WI38 (cell line): Measurements from ENCODE around the gene PI16.
"Not testable (repeated sequence)": the region's sequence is repeated elsewhere in the genome, so short reads cannot be mapped to it uniquely, and the experiment has no call there.

Experiments
- H3K4me3 ChIP-seq: 2 replicates; pipeline ENCODE4 v1.5.1; 2011; ENCODE audit warnings: low read depth, mild to moderate bottlenecking, control low read depth, low read length
- TF ChIP-seq, protein P1 (sequence below): IDR thresholded peaks from 2 replicates; pipeline ENCODE4 v1.5.1; 2012; ENCODE audit warnings: low read depth, mild to moderate bottlenecking, control low read depth, low read length

The PI16 gene

GRCh38 chr6:36937896-36938295 is 16.6 kb upstream of the PI16 start:
- TF ChIP-seq, protein P1, sequence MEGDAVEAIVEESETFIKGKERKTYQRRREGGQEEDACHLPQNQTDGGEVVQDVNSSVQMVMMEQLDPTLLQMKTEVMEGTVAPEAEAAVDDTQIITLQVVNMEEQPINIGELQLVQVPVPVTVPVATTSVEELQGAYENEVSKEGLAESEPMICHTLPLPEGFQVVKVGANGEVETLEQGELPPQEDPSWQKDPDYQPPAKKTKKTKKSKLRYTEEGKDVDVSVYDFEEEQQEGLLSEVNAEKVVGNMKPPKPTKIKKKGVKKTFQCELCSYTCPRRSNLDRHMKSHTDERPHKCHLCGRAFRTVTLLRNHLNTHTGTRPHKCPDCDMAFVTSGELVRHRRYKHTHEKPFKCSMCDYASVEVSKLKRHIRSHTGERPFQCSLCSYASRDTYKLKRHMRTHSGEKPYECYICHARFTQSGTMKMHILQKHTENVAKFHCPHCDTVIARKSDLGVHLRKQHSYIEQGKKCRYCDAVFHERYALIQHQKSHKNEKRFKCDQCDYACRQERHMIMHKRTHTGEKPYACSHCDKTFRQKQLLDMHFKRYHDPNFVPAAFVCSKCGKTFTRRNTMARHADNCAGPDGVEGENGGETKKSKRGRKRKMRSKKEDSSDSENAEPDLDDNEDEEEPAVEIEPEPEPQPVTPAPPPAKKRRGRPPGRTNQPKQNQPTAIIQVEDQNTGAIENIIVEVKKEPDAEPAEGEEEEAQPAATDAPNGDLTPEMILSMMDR = no peak
- no peak overlapping the region for H3K4me3 ChIP-seq

- TF ChIP-seq, protein P1 = no peak
- H3K4me3 ChIP-seq = no peak overlapping the region
These were observed 16.0 kb upstream of the PI16 start for GRCh38 chr6:36938536-36938935.

DNA sequence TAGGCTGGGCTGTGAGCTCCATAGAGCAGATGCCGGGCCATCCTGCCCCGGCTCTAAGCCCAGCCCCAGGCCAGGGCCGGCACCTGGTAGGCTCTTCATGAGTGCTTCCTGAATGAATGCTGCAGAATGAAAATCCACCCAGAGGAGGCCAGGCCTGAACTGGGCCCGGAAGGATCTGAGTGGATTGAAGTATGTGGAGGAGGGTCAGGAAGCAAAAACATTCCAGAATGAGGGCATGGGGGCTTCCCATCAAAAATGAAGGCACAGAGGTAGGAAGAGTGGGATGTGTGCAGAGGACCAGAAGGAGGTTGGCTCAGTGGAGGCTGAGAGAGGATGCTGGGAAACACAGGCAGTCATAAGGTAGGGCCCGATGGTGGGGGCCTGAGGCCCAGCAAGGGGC is 15.5 kb upstream of the PI16 start:
- H3K4me3 ChIP-seq = not testable (repeated sequence)

DNA sequence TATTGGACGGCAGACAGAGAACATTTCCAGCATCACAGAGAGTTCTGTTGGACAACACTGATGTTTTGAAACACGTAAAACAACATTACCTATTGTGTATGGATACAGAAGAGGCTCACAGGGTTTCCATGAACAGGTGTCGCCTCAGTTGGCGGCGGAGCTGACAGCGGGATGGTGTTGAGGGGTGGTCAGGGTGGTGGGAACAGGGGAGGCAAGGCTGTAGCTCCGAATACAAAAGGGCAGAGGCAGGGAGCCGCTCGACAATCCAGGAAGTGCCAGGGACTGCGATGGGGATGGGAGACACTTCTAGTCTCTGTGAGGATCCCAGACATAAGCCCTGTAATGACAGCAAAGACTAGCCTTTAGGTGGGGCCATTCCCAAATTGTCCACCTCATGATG is 14.5 kb upstream of the PI16 start:
- H3K4me3 ChIP-seq = no peak overlapping the region
- TF ChIP-seq, protein P1 = no peak

- H3K4me3 ChIP-seq = not testable (repeated sequence)
These were observed 13.0 kb upstream of the PI16 start for GRCh38 chr6:36941561-36941960.

DNA sequence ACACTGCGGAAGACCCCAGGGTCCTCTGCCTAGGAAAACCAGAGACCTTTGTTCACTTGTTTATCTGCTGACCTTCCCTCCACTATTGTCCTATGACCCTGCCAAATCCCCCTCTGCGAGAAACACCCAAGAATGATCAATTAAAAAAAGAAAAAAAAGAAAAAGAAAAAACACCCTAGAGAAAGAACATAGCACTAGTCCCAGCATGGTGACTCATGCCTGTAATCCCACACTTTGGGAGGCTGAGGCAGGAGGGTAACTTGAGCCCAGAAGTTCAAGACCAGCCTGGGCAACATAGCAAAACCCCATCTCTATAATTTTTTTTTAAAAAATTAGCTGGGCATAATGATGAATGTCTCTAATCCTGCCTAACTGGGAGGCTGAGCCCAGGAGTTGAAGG is 12.2 kb upstream of the PI16 start:
- not testable (repeated sequence) for H3K4me3 ChIP-seq

- no peak overlapping the region for H3K4me3 ChIP-seq
- TF ChIP-seq, protein P1 = no peak
These were observed 9.9 kb upstream of the PI16 start for GRCh38 chr6:36944650-36945049.

GRCh38 chr6:36945301-36945700 is 9.2 kb upstream of the PI16 start:
- no peak overlapping the region for H3K4me3 ChIP-seq
- TF ChIP-seq, protein P1 = no peak

GRCh38 chr6:36946526-36946925 is 8.0 kb upstream of the PI16 start:
- H3K4me3 ChIP-seq = no peak overlapping the region
- TF ChIP-seq, protein P1 = no peak
